Activated T-cell treated with anti-CD3 and anti-CD28 coated beads for 4 hours (primary cell): ENCODE measurements around the gene HRNR.
A peak's percentile ranks its signal among the peaks of the same experiment; 100 is the strongest.

ENCODE experiments used
- DNase-seq: peaks from one replicate; pipeline ENCODE4 v3.0.0-alpha.2; 2020

Gene HRNR

GRCh38 chr1:152188673-152189591, 35.1 kb downstream of the HRNR start:
- DNase-seq: peak; percentile 72

- DNase-seq: no peak
Measured at GRCh38 chr1:152186556-152187285, 37.3 kb downstream of the HRNR start.

DNA sequence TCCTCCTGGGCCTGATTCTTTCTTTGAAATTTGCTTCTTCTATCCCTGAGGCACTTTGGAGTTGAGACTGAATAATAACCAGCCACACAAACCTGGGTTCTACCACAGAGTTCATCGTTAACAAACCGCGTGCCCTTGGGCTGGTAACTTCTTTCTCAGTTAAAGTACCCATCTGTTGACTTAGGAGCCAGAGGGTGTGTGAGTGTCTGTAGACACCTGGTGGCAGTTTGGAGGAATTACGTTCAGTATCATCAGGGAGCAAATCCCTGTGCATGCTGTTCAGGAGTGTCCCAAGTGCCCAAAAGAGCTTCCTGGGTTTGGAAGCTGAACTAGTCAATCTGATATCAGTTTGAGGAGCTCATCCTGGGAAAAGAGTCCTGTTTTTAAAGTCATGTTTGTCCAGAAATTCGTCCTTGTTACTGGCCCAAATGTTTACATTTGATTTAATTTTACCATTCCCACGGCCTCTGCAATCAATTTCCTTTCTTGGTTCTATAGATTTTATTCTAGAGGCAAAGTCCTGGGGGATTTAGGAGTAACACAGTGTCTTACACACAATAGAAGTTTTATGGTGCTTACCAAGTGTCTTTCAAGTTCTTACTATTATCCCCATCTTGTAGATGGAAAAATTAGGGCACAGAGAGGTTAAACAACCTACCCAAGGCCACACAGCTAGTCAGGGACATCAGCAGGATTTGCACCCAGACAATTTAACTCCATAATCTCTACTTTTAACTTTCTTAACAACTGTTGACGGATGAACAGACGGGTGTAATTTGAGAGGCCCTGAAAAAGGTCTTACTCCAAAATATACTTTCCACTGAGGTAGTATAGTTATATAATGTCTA, 38.2 kb downstream of the HRNR start:
- DNase-seq: peak; percentile 1

DNA sequence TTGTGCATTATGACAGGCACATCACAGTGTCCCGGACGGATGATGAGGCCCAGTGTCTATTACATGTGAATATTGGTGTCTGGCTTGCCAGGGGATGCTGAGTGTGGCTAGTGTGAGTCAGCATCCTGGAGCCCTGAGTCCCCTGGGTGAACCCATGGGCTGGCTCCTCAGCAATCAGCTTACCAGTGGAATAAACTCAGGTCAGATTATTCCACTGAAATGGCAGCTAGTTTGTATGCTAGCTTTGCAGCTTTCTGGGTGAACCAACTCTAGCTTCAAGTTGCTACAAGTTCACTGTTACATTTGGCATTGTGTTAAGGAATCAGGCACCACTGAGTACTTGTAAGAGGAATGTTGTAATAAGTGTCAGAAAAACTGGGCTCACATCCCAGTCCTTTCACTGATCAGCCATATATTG, 41.0 kb downstream of the HRNR start:
- DNase-seq: no peak

GRCh38 chr1:152182431-152182830, 41.6 kb downstream of the HRNR start:
- no peak for DNase-seq

GRCh38 chr1:152179566-152179965, 44.4 kb downstream of the HRNR start:
- DNase-seq: no peak

DNA sequence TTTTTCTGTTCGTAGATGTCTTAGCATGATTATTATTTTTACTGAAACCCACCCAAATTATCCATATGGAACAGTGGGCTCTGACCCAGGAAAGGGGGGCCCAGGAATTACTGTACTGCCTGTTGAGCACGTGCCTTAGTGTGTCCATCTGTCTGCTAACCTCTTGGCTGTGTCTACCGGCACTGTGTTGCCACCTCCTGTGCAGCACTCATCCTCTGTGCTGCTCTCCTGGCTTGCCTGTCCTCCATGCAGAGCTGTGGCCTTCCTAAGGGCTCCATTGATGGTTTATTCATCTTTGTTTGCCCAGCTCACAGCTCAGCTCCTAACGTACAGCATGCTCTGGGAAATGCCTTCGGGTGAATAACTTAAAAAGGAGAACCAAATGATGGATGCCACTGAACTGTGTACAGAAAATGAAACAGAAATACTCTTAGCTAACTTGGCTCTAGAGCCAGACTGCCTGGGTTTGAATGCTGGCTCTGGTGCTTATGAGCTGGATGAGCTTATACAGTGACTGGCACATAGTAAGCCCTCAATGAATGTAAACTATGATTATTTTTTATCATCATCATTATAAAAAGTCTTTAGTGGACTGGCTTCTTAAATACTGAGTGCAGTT, 53.6 kb downstream of the HRNR start:
- no peak for DNase-seq

- DNase-seq: no peak
Measured at GRCh38 chr1:152169366-152170025, 54.5 kb downstream of the HRNR start.

- no peak for DNase-seq
Measured at GRCh38 chr1:152168535-152168868, 55.5 kb downstream of the HRNR start.

DNA sequence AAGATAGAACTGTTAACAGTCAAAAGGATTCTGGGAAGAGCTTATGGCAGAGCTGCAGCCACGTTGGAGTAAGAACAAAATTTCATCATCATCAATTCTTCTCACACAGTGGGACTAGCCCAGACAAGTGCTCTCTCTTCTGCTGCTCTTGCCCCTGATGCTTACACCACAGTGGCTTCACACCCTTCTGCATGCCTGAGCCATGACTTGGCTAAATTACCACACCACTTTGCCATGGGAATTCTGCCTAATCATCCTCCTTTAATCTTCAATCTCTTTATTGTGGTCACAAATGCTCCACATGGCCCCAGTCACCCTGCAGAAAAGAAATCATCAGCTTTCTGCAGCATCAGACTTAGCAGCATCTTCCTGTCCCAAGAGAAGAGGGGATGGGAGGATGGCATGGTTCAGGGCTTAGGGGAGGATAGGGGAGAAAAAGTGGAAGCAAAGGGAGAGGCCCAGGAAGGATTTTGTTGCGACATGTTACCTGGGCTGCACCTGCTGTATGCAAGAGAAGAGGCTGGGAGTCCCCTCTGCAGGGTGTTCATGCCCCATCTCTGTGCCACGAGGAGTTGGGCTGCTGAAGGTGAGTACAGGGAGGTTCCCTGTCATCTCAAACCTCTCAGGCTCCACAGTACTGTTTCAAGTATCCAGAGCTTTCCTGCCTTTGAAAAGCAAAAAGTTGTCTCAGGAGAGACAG, 56.0 kb downstream of the HRNR start:
- no peak for DNase-seq

DNA sequence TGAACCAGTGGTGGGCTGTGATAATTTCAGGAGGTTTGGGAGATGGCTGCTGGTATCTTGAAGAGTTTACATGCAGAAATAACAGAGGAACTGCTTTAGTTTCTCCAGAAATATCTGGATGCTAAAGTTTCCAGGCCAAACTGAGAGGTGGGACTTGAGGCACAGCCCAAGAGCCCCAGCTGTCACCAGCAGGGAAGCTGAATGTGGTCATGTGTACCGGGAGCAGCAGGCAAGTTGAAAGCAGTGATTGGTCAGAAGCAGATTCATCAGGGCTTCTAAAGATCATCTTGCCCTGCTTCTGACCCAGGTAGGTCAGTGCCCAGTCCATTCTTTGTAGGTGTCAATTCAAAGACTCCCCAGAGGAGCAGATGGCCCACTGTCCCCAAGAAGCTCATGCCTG, 57.0 kb downstream of the HRNR start:
- no peak for DNase-seq

- no peak for DNase-seq
Measured at GRCh38 chr1:152165286-152166077, 58.5 kb downstream of the HRNR start.

GRCh38 chr1:152164517-152165136, 59.4 kb downstream of the HRNR start:
- DNase-seq: no peak

DNA sequence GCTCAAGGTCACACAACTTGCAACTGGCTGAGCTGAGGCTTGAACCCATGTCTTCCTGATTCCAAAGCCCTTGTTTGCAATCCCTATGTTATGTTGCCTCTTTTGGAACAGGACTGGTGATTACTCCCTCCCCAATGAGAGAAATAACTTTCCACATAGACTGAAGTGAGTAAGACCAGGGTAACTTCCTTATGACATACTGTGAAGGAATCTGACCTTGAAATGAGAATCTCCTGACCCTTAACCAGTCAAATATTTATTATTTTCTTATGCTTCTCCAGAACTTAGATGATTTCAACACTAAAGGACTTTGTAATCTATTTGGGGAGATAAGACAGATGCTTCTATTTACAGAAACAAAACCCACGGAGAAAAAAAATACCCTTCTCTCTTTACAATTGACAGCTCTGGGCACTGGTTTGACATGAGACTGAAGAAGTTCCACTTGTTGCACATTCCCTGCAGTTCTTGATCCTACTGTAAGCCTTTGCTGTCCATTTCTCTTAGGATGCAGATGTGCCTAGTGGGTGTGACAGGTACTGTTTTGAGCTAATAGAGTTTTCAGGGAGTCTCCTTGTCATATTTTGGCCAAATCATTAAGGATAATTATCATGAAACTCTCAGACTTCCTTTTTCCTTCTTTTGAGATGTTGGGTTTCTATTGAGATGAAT, 61.1 kb downstream of the HRNR start:
- no peak for DNase-seq
